ENCODE measurements around the gene TENM3.
"Not testable (repeated sequence)": the region's sequence is repeated elsewhere in the genome, so short reads cannot be mapped to it uniquely, and the experiment has no call there.

The TENM3 gene

DNA sequence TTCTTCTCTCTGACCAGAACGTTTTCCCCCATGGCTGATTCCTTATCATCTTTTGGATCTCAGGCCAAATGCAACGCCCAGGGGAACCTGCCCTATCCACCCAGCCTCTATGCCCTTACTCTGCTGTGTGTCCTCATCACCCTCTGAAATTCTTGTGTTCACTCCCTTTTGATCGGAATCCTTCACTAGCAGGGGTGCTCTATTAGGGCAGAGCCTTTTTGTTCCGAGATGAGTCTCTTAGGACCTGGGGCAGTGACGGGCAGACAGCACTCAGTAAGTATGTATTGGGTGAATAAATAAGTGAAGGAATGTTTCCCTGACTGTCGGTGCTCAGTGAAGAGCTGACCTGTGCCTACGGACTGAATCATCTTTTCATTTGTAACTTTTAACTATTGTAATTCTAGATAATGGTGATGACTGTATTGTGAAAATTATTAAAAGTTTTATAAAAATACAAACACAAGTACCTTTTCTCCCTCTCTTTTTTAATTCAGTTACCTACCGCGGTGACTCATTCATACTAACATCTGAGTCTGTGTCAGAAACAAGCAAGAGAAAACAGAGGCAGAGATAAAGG is 4.8 kb upstream of the TENM3 start:
- no peak overlapping the region for H3K4me3 ChIP-seq (ENCODE audit: low read depth, low read length)
- TF ChIP-seq, protein P1, sequence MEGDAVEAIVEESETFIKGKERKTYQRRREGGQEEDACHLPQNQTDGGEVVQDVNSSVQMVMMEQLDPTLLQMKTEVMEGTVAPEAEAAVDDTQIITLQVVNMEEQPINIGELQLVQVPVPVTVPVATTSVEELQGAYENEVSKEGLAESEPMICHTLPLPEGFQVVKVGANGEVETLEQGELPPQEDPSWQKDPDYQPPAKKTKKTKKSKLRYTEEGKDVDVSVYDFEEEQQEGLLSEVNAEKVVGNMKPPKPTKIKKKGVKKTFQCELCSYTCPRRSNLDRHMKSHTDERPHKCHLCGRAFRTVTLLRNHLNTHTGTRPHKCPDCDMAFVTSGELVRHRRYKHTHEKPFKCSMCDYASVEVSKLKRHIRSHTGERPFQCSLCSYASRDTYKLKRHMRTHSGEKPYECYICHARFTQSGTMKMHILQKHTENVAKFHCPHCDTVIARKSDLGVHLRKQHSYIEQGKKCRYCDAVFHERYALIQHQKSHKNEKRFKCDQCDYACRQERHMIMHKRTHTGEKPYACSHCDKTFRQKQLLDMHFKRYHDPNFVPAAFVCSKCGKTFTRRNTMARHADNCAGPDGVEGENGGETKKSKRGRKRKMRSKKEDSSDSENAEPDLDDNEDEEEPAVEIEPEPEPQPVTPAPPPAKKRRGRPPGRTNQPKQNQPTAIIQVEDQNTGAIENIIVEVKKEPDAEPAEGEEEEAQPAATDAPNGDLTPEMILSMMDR (IDR thresholded peaks at IDR 0.05; ENCODE audit: low read depth, low read length) = no peak
- TF ChIP-seq MYC (IDR thresholded peaks at IDR 0.05; ENCODE audit: low read depth, low read length) = no peak
- TF ChIP-seq, protein P2, sequence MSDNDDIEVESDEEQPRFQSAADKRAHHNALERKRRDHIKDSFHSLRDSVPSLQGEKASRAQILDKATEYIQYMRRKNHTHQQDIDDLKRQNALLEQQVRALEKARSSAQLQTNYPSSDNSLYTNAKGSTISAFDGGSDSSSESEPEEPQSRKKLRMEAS (IDR thresholded peaks at IDR 0.05; ENCODE audit: low read depth, low read length) = no peak
- no peak for TF ChIP-seq POLR2A (IDR thresholded peaks at IDR 0.05; ENCODE audit: extremely low read depth, insufficient read length)
- no peak for DNase-seq (ENCODE audit: low read depth)

DNA sequence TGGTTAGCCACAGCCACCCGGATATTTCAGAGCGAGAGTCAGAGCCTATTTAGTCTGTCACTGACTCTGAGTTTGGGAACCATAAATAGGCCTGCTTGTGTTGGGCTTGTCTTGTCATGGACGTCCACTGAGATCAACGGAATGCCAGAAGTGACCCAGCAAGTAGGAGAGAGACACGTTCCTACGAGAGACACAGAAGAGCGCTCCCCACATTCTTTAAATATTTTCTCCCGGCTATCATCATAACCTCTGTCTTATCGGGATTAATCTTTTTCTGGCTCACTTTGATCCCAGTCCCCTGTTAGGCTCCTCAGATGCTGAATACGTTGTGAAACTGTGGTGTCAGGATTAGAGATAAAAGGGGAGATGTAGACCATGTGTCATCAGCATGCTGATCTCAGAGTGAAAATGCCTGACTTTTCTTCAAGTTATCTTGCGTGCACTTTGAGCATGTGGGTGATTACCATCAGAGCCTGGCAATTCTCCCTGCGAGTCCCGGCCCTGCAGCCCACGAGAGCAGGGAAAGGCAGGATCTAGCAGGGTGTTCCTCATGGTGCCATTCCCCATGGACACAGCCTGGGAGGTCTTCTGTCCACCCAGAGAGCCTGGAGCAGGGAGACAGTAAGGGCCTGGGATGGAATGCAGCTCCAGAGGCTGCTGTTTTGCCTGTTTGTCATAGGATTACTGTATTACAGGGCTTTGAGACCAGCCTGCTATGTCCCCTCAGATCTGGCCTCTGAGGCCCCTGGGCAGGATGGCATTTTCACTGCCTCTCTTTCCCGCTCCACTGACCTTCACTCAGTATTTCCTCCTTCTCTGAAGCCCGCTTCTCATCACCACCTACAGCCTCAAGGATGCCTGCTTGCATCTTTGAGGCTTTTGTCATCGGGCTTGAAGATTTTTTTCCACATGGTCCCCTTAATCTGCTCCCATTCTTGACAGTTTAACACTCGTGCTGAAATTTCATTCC is 2.8 kb upstream of the TENM3 start:
- TF ChIP-seq, protein P1 (IDR thresholded peaks at IDR 0.05; ENCODE audit: low read depth, low read length) = no peak
- no peak for TF ChIP-seq POLR2A (IDR thresholded peaks at IDR 0.05; ENCODE audit: extremely low read depth, insufficient read length)
- TF ChIP-seq MYC (IDR thresholded peaks at IDR 0.05; ENCODE audit: low read depth, low read length) = no peak
- TF ChIP-seq, protein P2 (IDR thresholded peaks at IDR 0.05; ENCODE audit: low read depth, low read length) = no peak
- DNase-seq (ENCODE audit: low read depth) = no peak
- no peak overlapping the region for H3K4me3 ChIP-seq (ENCODE audit: low read depth, low read length)

DNA sequence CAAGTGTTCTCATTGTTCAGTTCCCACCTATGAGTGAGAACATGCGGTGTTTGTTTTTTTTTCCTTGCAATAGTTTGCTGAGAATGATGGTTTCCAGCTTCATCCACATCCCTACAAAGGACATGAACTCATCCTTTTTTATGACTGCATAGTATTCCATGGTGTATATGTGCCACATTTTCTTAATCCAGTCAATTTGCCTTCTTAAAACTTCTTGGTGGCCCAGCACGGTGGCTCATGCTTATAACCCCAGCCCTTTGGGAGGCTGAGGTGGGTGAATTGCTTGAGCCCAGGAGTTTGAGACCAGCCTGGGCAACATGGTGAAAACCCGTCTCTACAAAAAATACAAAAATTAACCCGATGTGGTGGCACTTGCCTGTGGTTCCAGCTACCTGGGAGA is 942 bp upstream of the TENM3 start:
- not testable (repeated sequence) for DNase-seq (ENCODE audit: low read depth); H3K4me3 ChIP-seq (ENCODE audit: low read depth, low read length)

DNA sequence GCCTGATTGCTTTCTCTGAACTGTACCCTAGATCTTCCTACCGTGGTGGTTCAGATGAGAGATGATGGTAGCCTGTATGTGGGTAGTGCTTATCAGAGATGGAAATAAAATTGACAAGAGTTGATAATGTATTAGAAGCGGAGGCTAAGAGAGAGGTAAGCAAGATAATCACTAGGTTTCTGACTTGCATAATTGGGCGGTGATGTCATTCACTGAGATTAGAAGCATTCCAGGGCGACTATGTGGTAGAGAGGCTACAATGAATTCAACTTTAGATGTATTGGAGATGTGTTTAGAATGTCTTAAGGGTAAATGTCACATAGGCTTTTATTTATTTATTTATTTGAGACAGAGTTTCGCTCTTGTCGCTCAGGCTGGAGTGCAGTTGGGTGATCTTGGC is 415 bp upstream of the TENM3 start:
- no peak overlapping the region for H3K4me3 ChIP-seq (ENCODE audit: low read depth, low read length)
- no peak for DNase-seq (ENCODE audit: low read depth)
- TF ChIP-seq, protein P1 (IDR thresholded peaks at IDR 0.05; ENCODE audit: low read depth, low read length) = no peak
- TF ChIP-seq POLR2A (IDR thresholded peaks at IDR 0.05; ENCODE audit: extremely low read depth, insufficient read length) = no peak
- no peak for TF ChIP-seq MYC (IDR thresholded peaks at IDR 0.05; ENCODE audit: low read depth, low read length)
- TF ChIP-seq, protein P2 (IDR thresholded peaks at IDR 0.05; ENCODE audit: low read depth, low read length) = no peak

DNA sequence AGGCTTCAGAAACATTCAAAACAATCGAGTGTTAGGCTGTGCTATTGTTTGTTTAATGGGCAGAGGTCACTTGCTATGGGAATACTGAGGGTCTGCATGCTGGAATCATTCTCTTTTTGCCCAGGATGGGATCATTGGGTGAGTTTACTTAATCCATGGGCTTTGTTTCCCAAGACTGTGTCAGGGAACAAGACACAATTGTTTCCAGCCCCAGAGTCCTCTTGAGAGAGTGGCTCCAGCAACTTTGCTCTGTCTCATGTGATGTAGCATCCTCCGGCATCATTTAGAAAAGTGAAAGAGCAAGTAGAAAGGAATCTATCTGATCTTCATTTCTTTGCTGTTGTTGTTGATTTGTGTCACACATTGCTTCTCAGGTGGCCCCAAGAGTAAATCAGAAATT is 1.8 kb downstream of the TENM3 start:
- no peak overlapping the region for H3K4me3 ChIP-seq (ENCODE audit: low read depth, low read length)
- TF ChIP-seq, protein P1 (IDR thresholded peaks at IDR 0.05; ENCODE audit: low read depth, low read length) = no peak
- TF ChIP-seq MYC (IDR thresholded peaks at IDR 0.05; ENCODE audit: low read depth, low read length) (no peak), POLR2A (IDR thresholded peaks at IDR 0.05; ENCODE audit: extremely low read depth, insufficient read length) (no peak)
- TF ChIP-seq, protein P2 (IDR thresholded peaks at IDR 0.05; ENCODE audit: low read depth, low read length) = no peak

DNA sequence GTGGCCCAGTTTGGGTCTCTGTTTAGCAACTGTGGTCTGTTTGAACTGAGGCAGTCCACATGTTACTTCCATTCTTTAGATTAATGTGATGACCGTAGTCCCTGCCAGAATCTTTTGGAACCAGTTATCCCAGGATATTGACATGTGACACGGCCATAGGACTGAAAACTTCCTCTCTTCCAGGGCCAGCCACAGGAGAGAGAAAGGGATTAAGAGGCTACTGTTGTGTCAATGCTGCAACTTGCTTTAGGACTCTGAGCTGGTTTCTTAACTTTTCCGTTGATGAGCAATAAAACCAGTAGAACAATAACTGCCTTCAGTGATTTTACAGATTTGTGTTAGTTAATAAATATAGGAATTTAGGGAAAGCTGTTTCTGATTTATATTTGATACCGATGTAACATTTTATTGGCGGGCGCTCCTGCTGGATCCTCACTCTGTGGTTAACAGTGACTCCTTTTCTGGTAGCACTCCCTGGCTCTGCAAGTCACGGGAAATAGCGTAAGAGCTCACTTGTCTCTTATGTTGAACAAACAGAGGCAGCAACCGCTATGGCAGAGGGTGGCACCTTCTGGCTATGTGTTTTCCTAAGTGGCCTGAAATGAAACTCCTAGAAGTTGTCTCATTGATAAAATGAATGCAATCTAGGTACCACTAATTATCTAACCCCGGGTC is 2.5 kb downstream of the TENM3 start:
- TF ChIP-seq, protein P2 (IDR thresholded peaks at IDR 0.05; ENCODE audit: low read depth, low read length) = no peak
- TF ChIP-seq POLR2A (IDR thresholded peaks at IDR 0.05; ENCODE audit: extremely low read depth, insufficient read length) (no peak), MYC (IDR thresholded peaks at IDR 0.05; ENCODE audit: low read depth, low read length) (no peak)
- TF ChIP-seq, protein P1 (IDR thresholded peaks at IDR 0.05; ENCODE audit: low read depth, low read length) = no peak
- DNase-seq (ENCODE audit: low read depth) = no peak
- H3K4me3 ChIP-seq (ENCODE audit: low read depth, low read length) = no peak overlapping the region

More for the DNA sequence above, 1.8 kb downstream of the TENM3 start:
- no peak for DNase-seq (ENCODE audit: low read depth)
